Neuronal stem cell (in vitro differentiated cells): ENCODE data around the gene RC3H2. TPM values are rescaled to one million over a fixed set of nuclear protein-coding genes. Genes with fewer than 3 reads are reported as not detected.

Experiments
- DNase-seq: peaks from one replicate; pipeline ENCODE4 v3.0.0-alpha.2; 2013; ENCODE audit warnings: low spot score
- H2AFZ ChIP-seq: one replicate; pipeline ENCODE4 v1.6.1; 2013; ENCODE audit warnings: mild to moderate bottlenecking, low read length, inconsistent platforms
- H2AK5ac ChIP-seq: 2 replicates; pipeline ENCODE4 v1.6.1; 2013; ENCODE audit warnings: low read depth, mild to moderate bottlenecking, inconsistent platforms, low read length, moderate library complexity, mixed read lengths
- H2BK120ac ChIP-seq: 2 replicates; pipeline ENCODE4 v1.6.1; 2013; ENCODE audit warnings: low read depth, mild to moderate bottlenecking, inconsistent platforms, low read length, moderate library complexity, mixed read lengths
- H2BK12ac ChIP-seq: one replicate; pipeline ENCODE4 v1.6.1; 2013; ENCODE audit warnings: low read length, inconsistent platforms
- H2BK15ac ChIP-seq: 2 replicates; pipeline ENCODE4 v1.6.1; 2013; ENCODE audit warnings: mild to moderate bottlenecking, low read length, inconsistent platforms, mixed read lengths
- H2BK5ac ChIP-seq: one replicate; pipeline ENCODE4 v1.6.1; 2013; ENCODE audit warnings: inconsistent platforms, mild to moderate bottlenecking, low read length, moderate library complexity
- H3K14ac ChIP-seq: one replicate; pipeline ENCODE4 v1.6.1; 2013; ENCODE audit warnings: low read length, inconsistent platforms
- H3K18ac ChIP-seq: 2 replicates; pipeline ENCODE4 v1.6.1; 2013; ENCODE audit warnings: low read length, inconsistent platforms
- H3K23ac ChIP-seq: 2 replicates; pipeline ENCODE4 v1.6.1; 2013; ENCODE audit warnings: low read depth, mild to moderate bottlenecking, mixed read lengths, low read length, inconsistent platforms; ENCODE audit not compliant: poor library complexity
- H3K27ac ChIP-seq: replicated peaks from 3 replicates; pipeline ENCODE4 v1.5.1; 2013; ENCODE audit warnings: low read length, inconsistent platforms
- H3K27me3 ChIP-seq, 3 experiments: 2 replicates each; pipeline ENCODE4 v1.6.1; 2013; ENCODE audit warnings: low read length in 3 of 3, mild to moderate bottlenecking in 2 of 3, inconsistent platforms in 1 of 3, low read depth in 1 of 3, mixed read lengths in 1 of 3, moderate library complexity in 1 of 3; ENCODE audit not compliant: control insufficient read depth in 3 of 3, insufficient read depth in 3 of 3
- H3K36me3 ChIP-seq, 2 donors: replicated peaks in 1 of 2; 2 replicates each; pipeline ENCODE4 v1.6.1; 2013; ENCODE audit warnings: low read length in 2 of 2; ENCODE audit not compliant: control insufficient read depth in 2 of 2, insufficient read depth in 2 of 2
- H3K4ac ChIP-seq: 2 replicates; pipeline ENCODE4 v1.6.1; 2013; ENCODE audit warnings: inconsistent platforms, mild to moderate bottlenecking, low read length, moderate library complexity
- H3K4me1 ChIP-seq, 2 donors: 1 replicate in 1 of 2; 2 replicates in 1 of 2; pipeline ENCODE4 v1.6.1; 2013; ENCODE audit warnings: low read length in 2 of 2, low read depth in 1 of 2; ENCODE audit not compliant: control insufficient read depth in 2 of 2, insufficient read depth in 1 of 2
- H3K4me2 ChIP-seq: one replicate; pipeline ENCODE4 v1.6.1; 2013; ENCODE audit warnings: mild to moderate bottlenecking, low read length, inconsistent platforms; ENCODE audit not compliant: insufficient read depth, poor library complexity, severe bottlenecking
- H3K4me3 ChIP-seq, 2 donors: 2 replicates each; pipeline ENCODE4 v1.5.1; 2013; ENCODE audit warnings: low read length in 2 of 2, mild to moderate bottlenecking in 2 of 2, inconsistent platforms in 1 of 2, moderate library complexity in 1 of 2
- H3K79me1 ChIP-seq: one replicate; pipeline ENCODE4 v1.6.1; 2013; ENCODE audit warnings: low read depth, mild to moderate bottlenecking, inconsistent platforms, low read length, moderate library complexity
- H3K9ac ChIP-seq: one replicate; pipeline ENCODE4 v1.6.1; 2013; ENCODE audit warnings: mild to moderate bottlenecking, low read depth, low read length, inconsistent platforms; ENCODE audit not compliant: poor library complexity
- H3K9me3 ChIP-seq, 2 donors: replicated peaks in 1 of 2; 2 replicates each; pipeline versions ENCODE3 to v1.6.1; 2013; ENCODE audit warnings: low read length in 2 of 2, mild to moderate bottlenecking in 2 of 2, inconsistent platforms in 1 of 2, low read depth in 1 of 2, mixed read lengths in 1 of 2, moderate library complexity in 1 of 2; ENCODE audit not compliant: control insufficient read depth in 2 of 2, insufficient read depth in 1 of 2
- H4K8ac ChIP-seq: one replicate; pipeline ENCODE4 v1.6.1; 2013; ENCODE audit warnings: low read depth, mild to moderate bottlenecking, inconsistent platforms, low read length, moderate library complexity
- H4K91ac ChIP-seq: one replicate; pipeline ENCODE4 v1.6.1; 2013; ENCODE audit warnings: low read length, low read depth, mild to moderate bottlenecking, inconsistent platforms; ENCODE audit not compliant: poor library complexity
- WGBS, 2 donors: extraction: QIAGEN DNeasy Blood & Tissue Kit; methylation state at CpG; one replicate each; pipeline ENCODE4 v1.1.7; 2013; ENCODE audit warnings: missing lambda C conversion rate in 2 of 2, mixed read lengths in 1 of 2; ENCODE audit not compliant: insufficient read length in 2 of 2, insufficient replicate concordance in 1 of 2; ENCODE audit errors: extremely low coverage in 2 of 2; 5-methylcytosine and 5-hydroxymethylcytosine counted together
- small RNA-seq: library from polyadenylated mRNA; stranded (forward); fragments of <200 nt; extraction: miRNeasy Mini kit (QIAGEN cat#:217004); gene quantifications from one replicate; pipeline ENCODE3, GENCODE V24; 2013; ENCODE audit not compliant: insufficient read depth

RC3H2 gene

GRCh38 chr9:122797316-122798063 is 107.7 kb downstream of the RC3H2 start:
- Histone ChIP-seq H2AK5ac (no peak overlapping the region), H2BK15ac (no peak overlapping the region), H4K8ac (peak overlapping the region; percentile 7), H3K36me3 (no peaks in the 10 kb centered on the region), H3K4me1 (no peaks in the 10 kb centered on the region), H3K9me3 (peaks cover 0 to 22% of the 10 kb centered on the region in 2 donors), H3K9ac (peak overlapping the region; percentile 50), H3K27ac (no peak overlapping the region), H3K14ac (peak overlapping the region; percentile 94), H2BK120ac (no peak overlapping the region), H3K4ac (peak overlapping the region; percentile 72), H3K27me3 (peaks cover 0 to 3% (median 2%) of the 10 kb centered on the region in 3 experiments), H2BK5ac (no peak overlapping the region), H2AFZ (no peak overlapping the region), H3K4me3 (no peak overlapping the region), H2BK12ac (no peak overlapping the region), H3K4me2 (no peak overlapping the region), H3K18ac (peak overlapping the region; percentile 21), H3K23ac (peak overlapping the region; percentile 83), H4K91ac (peak overlapping the region; percentile 78), H3K79me1 (peaks cover 3% of the 10 kb centered on the region)
- WGBS, 2 donors: no CpG with 5 or more reads among the region's 6 CpGs
- no peak for DNase-seq

Small RNAs within 50 kb of the gene (small RNA-seq; reads per million reads assigned to genes)
- gene RNY1P15 (not detected), gene SNORD90 (471 reads per million, percentile 98 among the genes with 10 or more reads in this experiment)
